Stomach (tissue), 4 donors: ENCODE data around the gene RAB17.

Experiments
- EP300 ChIP-seq: sonication (generic); formaldehyde crosslinking; IDR thresholded peaks from one replicate; pipeline ENCODE4 v1.6.1; 2017; ENCODE audit warnings: antibody characterized with exemption
- POLR2A ChIP-seq, 4 donors: fragments of 450-650 bp; IDR thresholded peaks; one replicate each; pipeline ENCODE4 v1.6.1; 2016; ENCODE audit warnings: antibody characterized with exemption in 4 of 4, control low read depth in 2 of 4, mild to moderate bottlenecking in 1 of 4, moderate library complexity in 1 of 4
- POLR2AphosphoS5 ChIP-seq, 3 donors: sonication (generic); formaldehyde crosslinking; IDR thresholded peaks; one replicate each; pipeline ENCODE4 v1.6.1; 2016; ENCODE audit warnings: antibody characterized with exemption in 3 of 3
- TF ChIP-seq, protein P1 (sequence below), 7 experiments: fragments of 450-650 bp in 4 of 7; fragments of 200-600 bp in 3 of 7; sonication (generic) in 3 of 7; IDR thresholded peaks; one replicate each; pipeline ENCODE4 v1.5.1; 2016 to 2019; ENCODE audit warnings: antibody characterized with exemption in 7 of 7, control low read depth in 2 of 7, mild to moderate bottlenecking in 1 of 7

GRCh38 chr2:237597196-237598145, 6.9 kb upstream of the RAB17 start:
- TF ChIP-seq, protein P1, sequence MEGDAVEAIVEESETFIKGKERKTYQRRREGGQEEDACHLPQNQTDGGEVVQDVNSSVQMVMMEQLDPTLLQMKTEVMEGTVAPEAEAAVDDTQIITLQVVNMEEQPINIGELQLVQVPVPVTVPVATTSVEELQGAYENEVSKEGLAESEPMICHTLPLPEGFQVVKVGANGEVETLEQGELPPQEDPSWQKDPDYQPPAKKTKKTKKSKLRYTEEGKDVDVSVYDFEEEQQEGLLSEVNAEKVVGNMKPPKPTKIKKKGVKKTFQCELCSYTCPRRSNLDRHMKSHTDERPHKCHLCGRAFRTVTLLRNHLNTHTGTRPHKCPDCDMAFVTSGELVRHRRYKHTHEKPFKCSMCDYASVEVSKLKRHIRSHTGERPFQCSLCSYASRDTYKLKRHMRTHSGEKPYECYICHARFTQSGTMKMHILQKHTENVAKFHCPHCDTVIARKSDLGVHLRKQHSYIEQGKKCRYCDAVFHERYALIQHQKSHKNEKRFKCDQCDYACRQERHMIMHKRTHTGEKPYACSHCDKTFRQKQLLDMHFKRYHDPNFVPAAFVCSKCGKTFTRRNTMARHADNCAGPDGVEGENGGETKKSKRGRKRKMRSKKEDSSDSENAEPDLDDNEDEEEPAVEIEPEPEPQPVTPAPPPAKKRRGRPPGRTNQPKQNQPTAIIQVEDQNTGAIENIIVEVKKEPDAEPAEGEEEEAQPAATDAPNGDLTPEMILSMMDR (IDR thresholded peaks at IDR 0.05): no peak
- TF ChIP-seq POLR2A (IDR thresholded peaks at IDR 0.05): no peak
- no peak for TF ChIP-seq EP300
- TF ChIP-seq POLR2AphosphoS5 (IDR thresholded peaks at IDR 0.05): no peak
